H9 (cell line): ENCODE measurements around the gene OR52M1. TPM values are rescaled to one million over a fixed set of nuclear protein-coding genes. Genes with fewer than 3 reads are reported as not detected.

Experiments
- DNase-seq: peaks from one replicate; pipeline ENCODE4 v3.0.0-alpha.2; 2017
- H2AFZ ChIP-seq: one replicate; pipeline ENCODE4 v1.6.1; 2013; ENCODE audit warnings: mild to moderate bottlenecking, low read length, control low read depth, moderate library complexity
- H2AK5ac ChIP-seq: 2 replicates; pipeline ENCODE4 v1.6.1; 2013; ENCODE audit warnings: low read length, control low read depth, mixed read lengths; ENCODE audit not compliant: insufficient read length
- H2BK120ac ChIP-seq: one replicate; pipeline ENCODE4 v1.6.1; 2013; ENCODE audit warnings: low read depth, mild to moderate bottlenecking, low read length, control low read depth, inconsistent platforms; ENCODE audit not compliant: poor library complexity, severe bottlenecking
- H2BK12ac ChIP-seq: 2 replicates; pipeline ENCODE4 v1.6.1; 2013; ENCODE audit warnings: low read length, control low read depth, mixed read lengths, low read depth; ENCODE audit not compliant: insufficient read length
- H2BK15ac ChIP-seq: 2 replicates; pipeline ENCODE4 v1.6.1; 2013; ENCODE audit warnings: low read depth, low read length, control low read depth
- H2BK20ac ChIP-seq: one replicate; pipeline ENCODE4 v1.6.1; 2013; ENCODE audit warnings: low read depth, mild to moderate bottlenecking, low read length, control low read depth, inconsistent platforms; ENCODE audit not compliant: poor library complexity, severe bottlenecking
- H2BK5ac ChIP-seq: 2 replicates; pipeline ENCODE4 v1.6.1; 2013; ENCODE audit warnings: low read length, control low read depth, mixed read lengths; ENCODE audit not compliant: insufficient read length
- H3K14ac ChIP-seq: 2 replicates; pipeline ENCODE4 v1.6.1; 2013; ENCODE audit warnings: low read length, control low read depth; ENCODE audit not compliant: insufficient read depth
- H3K18ac ChIP-seq: 2 replicates; pipeline ENCODE4 v1.6.1; 2013; ENCODE audit warnings: low read depth, mild to moderate bottlenecking, mixed read lengths, low read length, control low read depth; ENCODE audit not compliant: insufficient read length
- H3K23ac ChIP-seq: 2 replicates; pipeline ENCODE4 v1.6.1; 2013; ENCODE audit warnings: low read length, control low read depth, mixed read lengths, low read depth; ENCODE audit not compliant: insufficient read length
- H3K23me2 ChIP-seq: 2 replicates; pipeline ENCODE4 v1.6.1; 2013; ENCODE audit warnings: low read depth, mild to moderate bottlenecking, mixed read lengths, low read length, control low read depth; ENCODE audit not compliant: insufficient read length, poor library complexity, severe bottlenecking
- H3K27ac ChIP-seq: 2 replicates; pipeline ENCODE4 v1.5.1; 2013; ENCODE audit warnings: low read length, control low read depth, mixed read lengths, low read depth; ENCODE audit not compliant: insufficient read length
- H3K27me3 ChIP-seq: 2 replicates; pipeline ENCODE4 v1.6.1; 2013; ENCODE audit warnings: low read length, control low read depth, inconsistent platforms; ENCODE audit not compliant: insufficient read depth
- H3K4ac ChIP-seq: 2 replicates; pipeline ENCODE4 v1.6.1; 2013; ENCODE audit warnings: low read depth, mild to moderate bottlenecking, control low read depth, inconsistent platforms, low read length, moderate library complexity
- H3K4me1 ChIP-seq: 2 replicates; pipeline ENCODE4 v1.6.1; 2013; ENCODE audit warnings: low read length, control low read depth, inconsistent platforms; ENCODE audit not compliant: insufficient read depth
- H3K4me2 ChIP-seq: 2 replicates; pipeline ENCODE4 v1.6.1; 2013; ENCODE audit warnings: low read length, control low read depth, mixed read lengths; ENCODE audit not compliant: insufficient read length, insufficient read depth
- H3K56ac ChIP-seq: 2 replicates; pipeline ENCODE4 v1.6.1; 2013; ENCODE audit warnings: low read depth, mild to moderate bottlenecking, mixed read lengths, low read length, control low read depth; ENCODE audit not compliant: insufficient read length
- H3K79me1 ChIP-seq: 2 replicates; pipeline ENCODE4 v1.6.1; 2013; ENCODE audit warnings: low read depth, mild to moderate bottlenecking, moderate library complexity, low read length, control low read depth, inconsistent platforms; ENCODE audit not compliant: insufficient read depth, poor library complexity, severe bottlenecking
- H3K79me2 ChIP-seq: 2 replicates; pipeline ENCODE4 v1.6.1; 2013; ENCODE audit warnings: low read length, control low read depth, inconsistent platforms; ENCODE audit not compliant: insufficient read depth
- H3K9ac ChIP-seq: 2 replicates; pipeline ENCODE4 v1.6.1; 2013; ENCODE audit warnings: low read length, control low read depth, mixed read lengths; ENCODE audit not compliant: insufficient read length; ENCODE audit errors: extremely low read depth
- H3K9me3 ChIP-seq: one replicate; pipeline ENCODE4 v1.6.1; 2013; ENCODE audit warnings: low read depth, low read length, inconsistent platforms; ENCODE audit not compliant: control insufficient read depth
- H3T11ph ChIP-seq: one replicate; pipeline ENCODE4 v1.6.1; 2013; ENCODE audit warnings: mild to moderate bottlenecking, low read length, control low read depth, inconsistent platforms
- H4K20me1 ChIP-seq: one replicate; pipeline ENCODE4 v1.6.1; 2013; ENCODE audit not compliant: control insufficient read depth, insufficient read length, insufficient read depth
- H4K5ac ChIP-seq: 2 replicates; pipeline ENCODE4 v1.6.1; 2013; ENCODE audit warnings: low read depth, mild to moderate bottlenecking, mixed read lengths, low read length, control low read depth; ENCODE audit not compliant: insufficient read length
- H4K8ac ChIP-seq: replicated peaks from 2 replicates; pipeline ENCODE4 v1.6.1; 2013; ENCODE audit warnings: low read length, control low read depth, mixed read lengths, low read depth; ENCODE audit not compliant: insufficient read length
- H4K91ac ChIP-seq: 2 replicates; pipeline ENCODE4 v1.6.1; 2013; ENCODE audit warnings: low read depth, mild to moderate bottlenecking, moderate library complexity, mixed read lengths, low read length, control low read depth; ENCODE audit not compliant: insufficient read length
- H3K27ac Mint-ChIP-seq, 3 experiments: 2 replicates in 2 of 3; 3 replicates in 1 of 3; pipeline ENCODE4 v1.8.0; 2020 to 2021; ENCODE audit warnings: mixed read lengths in 3 of 3, mild to moderate bottlenecking in 1 of 3, moderate library complexity in 1 of 3
- H3K27me3 Mint-ChIP-seq: 2 replicates; pipeline ENCODE4 v1.8.0; 2021; ENCODE audit warnings: low read depth, mild to moderate bottlenecking, moderate library complexity, mixed read lengths
- H3K36me3 Mint-ChIP-seq, 3 experiments: 2 replicates in 2 of 3; 3 replicates in 1 of 3; pipeline ENCODE4 v1.8.0; 2020 to 2021; ENCODE audit warnings: low read depth in 3 of 3, mixed read lengths in 3 of 3; ENCODE audit not compliant: insufficient read depth in 1 of 3
- H3K4me1 Mint-ChIP-seq, 2 experiments: 2 replicates each; pipeline ENCODE4 v1.8.0; 2020; ENCODE audit warnings: mixed read lengths in 2 of 2
- H3K4me3 Mint-ChIP-seq, 2 experiments: 2 replicates in 1 of 2; 3 replicates in 1 of 2; pipeline ENCODE4 v1.8.0; 2020 to 2021; ENCODE audit warnings: mild to moderate bottlenecking in 2 of 2, mixed read lengths in 2 of 2, moderate library complexity in 1 of 2
- H3K9me3 Mint-ChIP-seq, 2 experiments: 2 replicates in 1 of 2; 3 replicates in 1 of 2; pipeline ENCODE4 v1.8.0; 2020; ENCODE audit warnings: mild to moderate bottlenecking in 2 of 2, mixed read lengths in 2 of 2, moderate library complexity in 1 of 2
- CTCF ChIP-seq: fragments of 200-600 bp; sonication (generic); conservative IDR thresholded peaks from 3 replicates; pipeline ENCODE4 v1.8.0; 2021; ENCODE audit warnings: antibody characterized with exemption, mild to moderate bottlenecking
- WGBS: extraction: QIAGEN DNeasy Blood & Tissue Kit; methylation state at CpG from one replicate; pipeline ENCODE4 v1.1.7; 2013; ENCODE audit warnings: missing lambda C conversion rate, low lambda C conversion rate, mixed read lengths; ENCODE audit not compliant: insufficient read length; ENCODE audit errors: extremely low coverage; 5-methylcytosine and 5-hydroxymethylcytosine counted together
- total RNA-seq: library from RNA; stranded (reverse); gene quantifications from 2 replicates; pipeline ENCODE4 v1.2.1, GENCODE V29; 2021

OR52M1 gene
- total RNA-seq, 1 experiment from 2014 or later = not detected

- Histone ChIP-seq H3K27ac (no peak overlapping the region), H3K18ac (no peak overlapping the region), H2AFZ (no peak overlapping the region), H4K91ac (no peak overlapping the region), H3K23me2 (no peaks in the 10 kb centered on the region), H3K14ac (no peak overlapping the region), H3K4ac (no peak overlapping the region), H3K9ac (no peak overlapping the region), H2BK15ac (no peak overlapping the region), H3K9me3 (no peaks in the 10 kb centered on the region), H2BK12ac (no peak overlapping the region), H3K4me1 (no peaks in the 10 kb centered on the region), H3K79me2 (no peaks in the 10 kb centered on the region), H2BK20ac (no peak overlapping the region), H3K79me1 (no peaks in the 10 kb centered on the region), H2BK120ac (no peak overlapping the region), H2AK5ac (no peak overlapping the region), H3K23ac (no peak overlapping the region), H3K56ac (no peak overlapping the region), H3T11ph (no peak overlapping the region), H3K27me3 (no peaks in the 10 kb centered on the region), H2BK5ac (no peak overlapping the region), H4K8ac (no peak overlapping the region), H4K20me1 (no peaks in the 10 kb centered on the region), H3K4me2 (no peak overlapping the region), H4K5ac (no peak overlapping the region)
- peaks cover 5% of the 10 kb centered on the region; the same call in 1 of the 2 replicates for H3K27me3 Mint-ChIP-seq
- DNase-seq = no peak
- H3K36me3 Mint-ChIP-seq = no peaks in the 10 kb centered on the region
- H3K4me3 Mint-ChIP-seq = no peak overlapping the region
- no peaks in the 10 kb centered on the region; a peak in 1 of 4 replicates for H3K4me1 Mint-ChIP-seq
- no peak overlapping the region for H3K27ac Mint-ChIP-seq
- no CpG with 5 or more reads among the region's 2 CpGs for WGBS
- no peak for TF ChIP-seq CTCF
- no peaks in the 10 kb centered on the region; a peak in 1 of 5 replicates for H3K9me3 Mint-ChIP-seq
These were observed 32.8 kb downstream of the OR52M1 start for GRCh38 chr11:4577761-4578160.
